ENCODE results near the gene PIEZO2.

GRCh38 chr18:10908760-10909159 is 240.6 kb downstream of the PIEZO2 start:
- TF ChIP-seq CTCF (IDR thresholded peaks at IDR 0.05) (no peak), POLR2A (IDR thresholded peaks at IDR 0.05) (no peak), EP300 (IDR thresholded peaks at IDR 0.05) (no peak), POLR2AphosphoS5 (IDR thresholded peaks at IDR 0.05) (no peak)
